SK-N-SH (cell line): ENCODE measurements around the gene CIDEA.

Source experiments
- ELF1 ChIP-seq: IDR thresholded peaks from 2 replicates; pipeline ENCODE4 v1.4.0; 2012
- EP300 ChIP-seq, 2 experiments: IDR thresholded peaks; 2 replicates each; pipeline versions ENCODE4 v1.4.0 to v1.6.1; 2012; ENCODE audit warnings: borderline replicate concordance in 1 of 2, low read depth in 1 of 2, low read length in 1 of 2
- JUND ChIP-seq: IDR thresholded peaks from 2 replicates; pipeline ENCODE4 v1.4.0; 2012
- NFIC ChIP-seq: IDR thresholded peaks from 2 replicates; pipeline ENCODE4 v1.4.0; 2012; ENCODE audit warnings: borderline replicate concordance
- POLR2AphosphoS5 ChIP-seq: IDR thresholded peaks from 2 replicates; pipeline ENCODE4 v1.6.1; 2012; ENCODE audit warnings: low read depth, low read length
- RCOR1 ChIP-seq: fragments of 150-350 bp; IDR thresholded peaks from 2 replicates; pipeline ENCODE4 v1.6.1; 2017; ENCODE audit warnings: antibody characterized with exemption, low read length
- RXRA ChIP-seq: IDR thresholded peaks from 2 replicates; pipeline ENCODE4 v1.4.0; 2012; ENCODE audit warnings: low read depth, mild to moderate bottlenecking, borderline replicate concordance
- TF ChIP-seq, protein P1 (sequence below): fragments of 200-600 bp; sonication (generic); IDR thresholded peaks from 2 replicates; pipeline ENCODE4 v1.6.1; 2017; ENCODE audit warnings: antibody characterized with exemption, mild to moderate bottlenecking, moderate library complexity
- TF ChIP-seq, protein P2 (sequence below): IDR thresholded peaks from 2 replicates; pipeline ENCODE4 v1.6.1; 2012; ENCODE audit warnings: mild to moderate bottlenecking, low read depth, low read length, moderate library complexity

DNA sequence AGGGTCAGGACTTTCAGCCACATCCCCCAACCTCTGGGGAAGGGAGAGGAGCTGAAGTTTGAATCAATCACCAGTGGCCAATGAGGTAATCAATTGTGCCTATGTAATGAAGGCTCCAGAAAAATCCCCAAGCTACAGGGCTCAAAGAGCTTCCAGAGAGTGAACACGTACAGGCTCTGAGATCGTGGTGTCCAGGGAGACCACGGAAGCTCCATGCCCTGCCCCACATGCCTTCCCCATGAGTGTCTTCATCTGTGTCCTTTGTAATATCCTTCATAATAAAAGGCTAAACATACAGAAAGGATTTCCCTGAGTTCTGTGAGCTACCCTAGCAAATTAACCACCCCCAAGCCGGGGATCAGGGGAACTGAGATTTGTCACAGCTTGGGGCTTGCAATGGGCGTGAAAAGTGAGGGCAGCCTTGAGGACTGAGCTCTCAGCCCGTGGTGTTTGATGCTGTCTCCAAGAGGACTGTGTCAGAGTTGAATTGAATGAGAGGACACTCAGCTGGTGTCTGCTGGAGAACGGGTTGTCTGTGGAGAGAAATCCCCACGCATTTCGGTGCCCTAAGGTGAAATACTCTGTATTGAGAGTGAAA, 28.4 kb downstream of the CIDEA start:
- no peak for TF ChIP-seq NFIC
- TF ChIP-seq, protein P1, sequence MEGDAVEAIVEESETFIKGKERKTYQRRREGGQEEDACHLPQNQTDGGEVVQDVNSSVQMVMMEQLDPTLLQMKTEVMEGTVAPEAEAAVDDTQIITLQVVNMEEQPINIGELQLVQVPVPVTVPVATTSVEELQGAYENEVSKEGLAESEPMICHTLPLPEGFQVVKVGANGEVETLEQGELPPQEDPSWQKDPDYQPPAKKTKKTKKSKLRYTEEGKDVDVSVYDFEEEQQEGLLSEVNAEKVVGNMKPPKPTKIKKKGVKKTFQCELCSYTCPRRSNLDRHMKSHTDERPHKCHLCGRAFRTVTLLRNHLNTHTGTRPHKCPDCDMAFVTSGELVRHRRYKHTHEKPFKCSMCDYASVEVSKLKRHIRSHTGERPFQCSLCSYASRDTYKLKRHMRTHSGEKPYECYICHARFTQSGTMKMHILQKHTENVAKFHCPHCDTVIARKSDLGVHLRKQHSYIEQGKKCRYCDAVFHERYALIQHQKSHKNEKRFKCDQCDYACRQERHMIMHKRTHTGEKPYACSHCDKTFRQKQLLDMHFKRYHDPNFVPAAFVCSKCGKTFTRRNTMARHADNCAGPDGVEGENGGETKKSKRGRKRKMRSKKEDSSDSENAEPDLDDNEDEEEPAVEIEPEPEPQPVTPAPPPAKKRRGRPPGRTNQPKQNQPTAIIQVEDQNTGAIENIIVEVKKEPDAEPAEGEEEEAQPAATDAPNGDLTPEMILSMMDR, result no peak
- no peak for TF ChIP-seq POLR2AphosphoS5
- TF ChIP-seq, protein P2, sequence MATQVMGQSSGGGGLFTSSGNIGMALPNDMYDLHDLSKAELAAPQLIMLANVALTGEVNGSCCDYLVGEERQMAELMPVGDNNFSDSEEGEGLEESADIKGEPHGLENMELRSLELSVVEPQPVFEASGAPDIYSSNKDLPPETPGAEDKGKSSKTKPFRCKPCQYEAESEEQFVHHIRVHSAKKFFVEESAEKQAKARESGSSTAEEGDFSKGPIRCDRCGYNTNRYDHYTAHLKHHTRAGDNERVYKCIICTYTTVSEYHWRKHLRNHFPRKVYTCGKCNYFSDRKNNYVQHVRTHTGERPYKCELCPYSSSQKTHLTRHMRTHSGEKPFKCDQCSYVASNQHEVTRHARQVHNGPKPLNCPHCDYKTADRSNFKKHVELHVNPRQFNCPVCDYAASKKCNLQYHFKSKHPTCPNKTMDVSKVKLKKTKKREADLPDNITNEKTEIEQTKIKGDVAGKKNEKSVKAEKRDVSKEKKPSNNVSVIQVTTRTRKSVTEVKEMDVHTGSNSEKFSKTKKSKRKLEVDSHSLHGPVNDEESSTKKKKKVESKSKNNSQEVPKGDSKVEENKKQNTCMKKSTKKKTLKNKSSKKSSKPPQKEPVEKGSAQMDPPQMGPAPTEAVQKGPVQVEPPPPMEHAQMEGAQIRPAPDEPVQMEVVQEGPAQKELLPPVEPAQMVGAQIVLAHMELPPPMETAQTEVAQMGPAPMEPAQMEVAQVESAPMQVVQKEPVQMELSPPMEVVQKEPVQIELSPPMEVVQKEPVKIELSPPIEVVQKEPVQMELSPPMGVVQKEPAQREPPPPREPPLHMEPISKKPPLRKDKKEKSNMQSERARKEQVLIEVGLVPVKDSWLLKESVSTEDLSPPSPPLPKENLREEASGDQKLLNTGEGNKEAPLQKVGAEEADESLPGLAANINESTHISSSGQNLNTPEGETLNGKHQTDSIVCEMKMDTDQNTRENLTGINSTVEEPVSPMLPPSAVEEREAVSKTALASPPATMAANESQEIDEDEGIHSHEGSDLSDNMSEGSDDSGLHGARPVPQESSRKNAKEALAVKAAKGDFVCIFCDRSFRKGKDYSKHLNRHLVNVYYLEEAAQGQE, result no peak
- TF ChIP-seq RCOR1, result no peak
- no peak for TF ChIP-seq EP300 (IDR thresholded peaks at IDR 0.05; ENCODE audit: borderline replicate concordance in 1 of 2, low read depth in 1 of 2, low read length in 1 of 2)
- no peak for TF ChIP-seq ELF1
- TF ChIP-seq RXRA, result no peak
- TF ChIP-seq JUND, result no peak
